LNCaP clone FGC (cell line): Measurements from ENCODE around the gene RNF224.

Experiments
- DNase-seq: peaks from one replicate; pipeline ENCODE4 v3.0.0-alpha.2; 2011; ENCODE audit warnings: low read depth
- H3K4me3 ChIP-seq: 2 replicates; pipeline ENCODE4 v1.5.1; 2011; ENCODE audit warnings: mild to moderate bottlenecking, low read depth, low read length, control low read depth
- TF ChIP-seq, protein P1 (sequence below): IDR thresholded peaks from 2 replicates; pipeline ENCODE4 v1.5.1; 2012; ENCODE audit warnings: mild to moderate bottlenecking; ENCODE audit not compliant: control insufficient read depth, insufficient read depth; ENCODE audit errors: extremely low read depth

The RNF224 gene

DNA sequence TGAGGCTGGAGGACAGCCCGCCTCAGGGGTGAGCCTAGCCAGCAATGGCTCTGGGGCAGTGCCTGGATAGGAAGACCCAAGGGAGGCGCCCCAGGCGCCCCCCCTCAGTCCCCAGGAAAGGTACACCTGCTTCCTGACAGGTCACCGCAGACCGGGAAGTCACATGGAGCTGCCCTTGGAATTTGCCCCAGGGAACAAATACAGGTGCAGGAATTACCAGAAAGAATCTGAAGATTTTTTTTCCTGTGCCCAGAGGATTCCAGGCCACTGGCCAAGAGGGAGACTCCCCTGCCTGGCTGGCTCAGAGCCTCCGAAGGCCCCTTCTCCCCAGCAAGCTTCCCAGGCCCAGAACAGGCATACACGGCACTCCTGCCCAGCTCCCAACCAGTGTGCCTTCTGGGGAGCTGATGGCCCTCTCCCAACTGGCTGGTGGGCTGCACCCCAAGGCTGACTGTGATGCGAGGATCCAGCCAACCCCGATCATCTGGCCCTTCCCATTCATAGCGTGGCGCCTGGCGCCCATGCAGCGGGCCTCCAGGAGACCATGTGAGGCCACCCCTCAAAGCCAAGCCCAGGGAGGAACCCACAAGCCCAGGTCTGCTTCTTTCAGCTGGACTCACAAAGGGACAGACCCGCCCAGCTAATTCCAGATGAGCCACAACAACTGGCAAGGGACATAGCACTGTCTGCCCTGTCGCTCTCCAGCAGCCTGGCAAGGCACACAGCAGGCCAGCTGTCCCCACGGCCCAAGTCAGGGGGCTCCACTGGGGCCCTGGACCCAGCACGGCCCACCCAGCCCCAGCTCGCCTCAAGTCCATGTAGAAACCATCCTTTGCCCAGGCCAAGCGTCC, 29.0 kb upstream of the RNF224 start:
- peak; percentile 73 for DNase-seq
- TF ChIP-seq, protein P1, sequence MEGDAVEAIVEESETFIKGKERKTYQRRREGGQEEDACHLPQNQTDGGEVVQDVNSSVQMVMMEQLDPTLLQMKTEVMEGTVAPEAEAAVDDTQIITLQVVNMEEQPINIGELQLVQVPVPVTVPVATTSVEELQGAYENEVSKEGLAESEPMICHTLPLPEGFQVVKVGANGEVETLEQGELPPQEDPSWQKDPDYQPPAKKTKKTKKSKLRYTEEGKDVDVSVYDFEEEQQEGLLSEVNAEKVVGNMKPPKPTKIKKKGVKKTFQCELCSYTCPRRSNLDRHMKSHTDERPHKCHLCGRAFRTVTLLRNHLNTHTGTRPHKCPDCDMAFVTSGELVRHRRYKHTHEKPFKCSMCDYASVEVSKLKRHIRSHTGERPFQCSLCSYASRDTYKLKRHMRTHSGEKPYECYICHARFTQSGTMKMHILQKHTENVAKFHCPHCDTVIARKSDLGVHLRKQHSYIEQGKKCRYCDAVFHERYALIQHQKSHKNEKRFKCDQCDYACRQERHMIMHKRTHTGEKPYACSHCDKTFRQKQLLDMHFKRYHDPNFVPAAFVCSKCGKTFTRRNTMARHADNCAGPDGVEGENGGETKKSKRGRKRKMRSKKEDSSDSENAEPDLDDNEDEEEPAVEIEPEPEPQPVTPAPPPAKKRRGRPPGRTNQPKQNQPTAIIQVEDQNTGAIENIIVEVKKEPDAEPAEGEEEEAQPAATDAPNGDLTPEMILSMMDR, result no peak
- H3K4me3 ChIP-seq, result peak overlapping the region; percentile 49

DNA sequence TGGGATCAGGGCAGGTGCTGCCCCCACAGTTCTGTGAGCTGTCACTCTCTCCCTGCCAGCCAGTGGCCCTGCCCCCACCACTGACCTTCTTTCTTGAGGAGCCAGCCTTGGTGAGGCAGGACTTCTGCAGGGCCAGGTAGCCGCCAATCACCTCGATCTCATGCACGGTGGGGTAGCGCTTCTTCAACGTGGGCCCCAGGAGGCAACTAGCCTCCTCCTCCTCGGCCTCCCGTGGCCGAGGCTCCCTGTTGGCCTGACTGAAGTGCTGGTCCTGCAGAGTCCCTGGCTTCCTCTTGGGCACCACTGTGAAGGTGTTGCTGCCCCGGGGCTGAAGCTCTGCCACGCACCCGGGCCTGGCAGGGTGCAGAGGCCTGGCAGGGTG, 28.4 kb upstream of the RNF224 start:
- no peak for DNase-seq
- TF ChIP-seq, protein P1, result no peak
- peak overlapping the region; percentile 49 for H3K4me3 ChIP-seq

DNA sequence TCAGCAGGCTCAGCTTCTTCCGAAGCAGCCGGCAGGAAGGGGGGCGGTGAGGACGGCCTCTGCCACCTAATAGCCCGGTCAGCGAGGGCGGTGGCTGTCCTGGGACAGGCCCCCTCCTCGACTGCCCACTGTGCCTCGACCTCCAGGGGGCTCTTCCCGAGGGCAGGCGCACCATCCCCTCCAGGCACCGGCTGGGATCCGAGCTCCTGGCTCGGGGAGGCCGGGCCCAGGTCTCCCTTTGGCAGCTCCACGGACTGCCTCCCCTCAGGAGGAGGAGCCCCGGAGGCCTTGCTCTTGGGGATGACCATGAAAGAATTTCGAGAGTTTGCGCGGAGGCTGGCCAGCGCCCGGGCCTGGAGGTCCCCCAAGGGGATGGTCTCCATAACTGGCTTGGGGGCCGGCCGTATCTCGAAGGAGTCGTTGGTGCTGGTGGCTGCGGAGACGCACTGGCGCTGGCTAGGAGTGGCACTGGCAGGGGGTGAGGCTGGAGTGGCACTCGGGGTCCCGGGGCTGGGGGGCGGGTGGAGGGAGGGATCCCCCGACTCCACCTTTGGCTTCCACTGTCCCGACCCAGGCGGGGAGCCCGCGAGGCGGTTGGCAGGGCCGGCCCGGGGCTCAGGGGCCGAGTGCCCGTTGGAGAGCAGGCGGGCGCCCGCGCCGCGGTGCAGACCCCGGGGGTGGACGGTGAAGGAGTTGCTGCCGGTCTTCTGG, 27.7 kb upstream of the RNF224 start:
- H3K4me3 ChIP-seq, result peak overlapping the region; percentile 49
- DNase-seq, result no peak
- TF ChIP-seq, protein P1, result 0 out of 2 replicates have a peak, but pooled peaks have one; percentile 2

DNA sequence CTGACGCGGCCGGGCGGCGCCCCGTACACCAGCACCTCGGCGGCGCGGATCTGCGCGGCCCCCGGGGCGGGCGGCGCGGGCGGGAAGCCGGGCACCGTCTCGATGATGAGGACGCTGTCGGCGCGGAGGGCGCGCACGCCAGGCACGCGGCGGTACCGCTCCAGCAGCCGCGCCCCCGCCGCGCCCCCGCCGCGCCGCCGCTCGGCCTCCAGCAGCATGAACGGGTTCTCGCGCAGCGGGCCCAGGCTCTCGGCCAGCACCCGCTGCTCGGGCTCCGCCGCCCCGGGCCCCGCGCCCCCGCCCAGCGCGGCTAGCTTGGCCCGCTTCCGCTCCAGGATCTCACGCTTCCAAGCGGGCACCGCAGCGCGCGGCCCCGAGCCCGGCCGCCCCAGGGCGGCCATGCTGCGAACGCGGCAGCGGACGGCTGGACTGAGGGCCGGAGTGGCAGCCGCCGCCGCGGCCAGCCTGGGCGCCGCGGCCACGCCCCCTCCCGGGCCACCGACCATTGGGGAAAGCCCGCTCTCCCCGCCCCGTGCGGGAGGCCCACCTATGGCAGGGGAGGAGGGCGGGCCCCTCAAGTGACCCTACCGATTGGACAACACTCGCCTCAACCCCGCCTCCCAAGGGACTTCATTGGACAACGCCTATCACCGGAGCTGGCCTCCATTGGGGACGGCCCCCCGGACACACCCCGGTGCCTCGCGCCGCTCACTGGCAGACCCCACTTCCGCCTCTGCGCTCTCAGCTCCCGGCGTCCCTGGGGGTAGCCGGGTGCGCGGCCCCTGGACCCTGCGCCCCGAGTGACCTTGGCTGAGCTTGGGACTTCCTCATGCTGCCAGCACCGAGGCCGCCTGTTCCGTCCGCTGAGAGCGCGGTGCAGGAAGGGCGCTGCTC, 26.7 kb upstream of the RNF224 start, which contains the start of gene TPRN:
Gene TPRN (minus strand): TSS at position 431 of the 894 bp plus-strand sequence. CDS start 30 bp downstream, at position 401.
- DNase-seq, result peak; percentile 95
- H3K4me3 ChIP-seq, result peak within 1 kb of the TSS; percentile 70
- TF ChIP-seq, protein P1, result no peak

DNA sequence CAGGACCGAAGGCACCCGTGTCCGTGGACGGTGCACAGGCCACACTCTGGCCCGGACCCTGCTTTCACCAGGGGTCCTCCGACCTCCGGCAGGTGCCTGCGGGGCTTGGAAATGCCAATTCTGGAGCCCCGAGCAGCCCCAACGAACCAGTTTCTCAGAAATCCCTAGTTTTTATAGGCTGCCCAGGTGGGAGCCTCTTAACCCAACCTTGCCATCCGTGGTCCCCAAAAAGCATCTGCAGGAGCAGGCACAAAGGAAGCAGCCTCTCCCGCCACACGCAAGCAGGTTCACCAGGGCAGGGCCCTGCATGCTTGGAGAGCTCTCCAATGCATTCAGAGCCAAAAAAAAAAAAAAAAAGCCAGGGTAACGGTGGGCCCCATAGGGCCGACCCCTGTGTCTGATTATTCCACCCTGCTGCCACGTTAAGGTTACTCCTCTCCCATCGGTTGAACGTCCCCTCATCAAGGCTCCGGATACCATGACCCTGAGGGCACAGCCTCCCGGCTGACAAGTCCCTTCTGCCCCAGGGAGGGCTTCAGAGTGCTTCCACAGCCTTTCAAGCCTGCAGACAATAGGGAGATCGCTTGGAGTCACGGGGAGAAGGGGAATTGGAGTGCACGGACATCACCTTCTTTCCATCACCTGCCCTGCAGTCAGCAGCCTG, 26.0 kb upstream of the RNF224 start:
- H3K4me3 ChIP-seq, result peak overlapping the region; percentile 70
- DNase-seq, result no peak
- TF ChIP-seq, protein P1, result no peak

DNA sequence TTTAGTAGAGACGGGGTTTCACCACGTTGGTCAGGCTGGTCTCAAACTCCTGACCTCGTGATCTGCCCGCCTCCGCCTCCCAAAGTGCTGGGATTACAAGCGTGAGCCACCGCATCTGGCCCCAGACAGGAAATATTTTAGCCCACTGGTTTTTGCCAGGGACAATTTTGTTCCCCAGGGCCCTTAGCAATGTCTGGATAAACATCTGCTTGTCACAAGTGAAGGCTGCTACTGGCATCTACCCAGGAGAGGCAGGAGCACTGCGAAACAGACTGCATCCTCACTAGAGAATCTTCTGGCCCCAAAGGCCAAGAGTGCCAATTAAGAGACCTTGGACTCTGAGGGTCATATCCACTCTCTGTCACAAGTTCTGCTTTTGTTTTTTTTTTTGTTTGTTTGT, 24.3 kb upstream of the RNF224 start:
- H3K4me3 ChIP-seq, result no peak overlapping the region
- TF ChIP-seq, protein P1, result no peak

More for the DNA sequence above, 24.3 kb upstream of the RNF224 start:
- DNase-seq, result no peak
